GM23338 (cell line): ENCODE results near the gene MSGN1. TPM values are rescaled to one million over a fixed set of nuclear protein-coding genes. Genes with fewer than 3 reads are reported as not detected.

Source experiments
- ATAC-seq: fragments of 200-7000 bp; cut with Tn5 transposase; 3 replicates; pipeline ENCODE4 v1.9.1; 2020
- DNase-seq: peaks from one replicate; pipeline ENCODE4 v3.0.0-alpha.2; 2015; ENCODE audit warnings: low spot score
- H2AFZ ChIP-seq: fragments of 200-600 bp; sonication (generic); 2 replicates; pipeline ENCODE4 v1.8.0; 2016; ENCODE audit warnings: antibody characterized with exemption, mild to moderate bottlenecking, moderate library complexity
- H3F3A ChIP-seq: fragments of 200-600 bp; sonication (generic); replicated peaks from 2 replicates; pipeline ENCODE4 v1.8.0; 2017; ENCODE audit warnings: antibody characterized with exemption, mixed run types, low read depth
- H3K27ac ChIP-seq: fragments of 200-600 bp; sonication (generic); 2 replicates; pipeline ENCODE4 v1.6.1; 2016; ENCODE audit warnings: low read depth
- H3K27me3 ChIP-seq: fragments of 200-600 bp; sonication (generic); 2 replicates; pipeline ENCODE4 v1.8.0; 2016; ENCODE audit warnings: mild to moderate bottlenecking, mixed run types, moderate library complexity; ENCODE audit not compliant: insufficient read depth
- H3K36me3 ChIP-seq: fragments of 200-600 bp; sonication (generic); 2 replicates; pipeline ENCODE4 v1.8.0; 2016; ENCODE audit warnings: mild to moderate bottlenecking; ENCODE audit not compliant: insufficient read depth
- H3K4me1 ChIP-seq: fragments of 200-600 bp; sonication (generic); 2 replicates; pipeline ENCODE4 v1.8.0; 2016; ENCODE audit warnings: mild to moderate bottlenecking, moderate library complexity; ENCODE audit not compliant: insufficient read depth
- H3K4me2 ChIP-seq: fragments of 200-600 bp; sonication (generic); 2 replicates; pipeline ENCODE4 v1.7.1; 2017; ENCODE audit warnings: mixed run types
- H3K4me3 ChIP-seq: fragments of 200-600 bp; sonication (generic); 2 replicates; pipeline ENCODE4 v1.6.1; 2016; ENCODE audit warnings: mixed run types
- H3K79me2 ChIP-seq: fragments of 200-600 bp; sonication (generic); replicated peaks from 2 replicates; pipeline ENCODE4 v1.8.0; 2017; ENCODE audit warnings: mild to moderate bottlenecking; ENCODE audit not compliant: insufficient read depth
- H3K9me2 ChIP-seq: fragments of 200-600 bp; sonication (generic); 2 replicates; pipeline ENCODE4 v1.8.0; 2017; ENCODE audit not compliant: insufficient read depth
- H4K20me1 ChIP-seq: fragments of 200-600 bp; sonication (generic); replicated peaks from 2 replicates; pipeline ENCODE4 v1.8.0; 2017; ENCODE audit warnings: mild to moderate bottlenecking; ENCODE audit not compliant: insufficient read depth
- H3K27ac Mint-ChIP-seq: 2 replicates; pipeline ENCODE4 v1.8.0; 2020; ENCODE audit warnings: inconsistent platforms, mild to moderate bottlenecking, moderate library complexity, mixed read lengths
- H3K27me3 Mint-ChIP-seq: 3 replicates; pipeline ENCODE4 v1.8.0; 2022; ENCODE audit warnings: low read depth, mild to moderate bottlenecking, moderate library complexity, mixed read lengths, inconsistent platforms; ENCODE audit not compliant: insufficient read depth, poor library complexity
- H3K36me3 Mint-ChIP-seq: 3 replicates; pipeline ENCODE4 v1.8.0; 2021; ENCODE audit warnings: low read depth, mild to moderate bottlenecking, inconsistent platforms, moderate library complexity, mixed read lengths
- H3K4me1 Mint-ChIP-seq: 3 replicates; pipeline ENCODE4 v1.8.0; 2020; ENCODE audit warnings: mild to moderate bottlenecking, inconsistent platforms, mixed read lengths
- H3K4me3 Mint-ChIP-seq: 3 replicates; pipeline ENCODE4 v1.8.0; 2021; ENCODE audit warnings: moderate library complexity, mild to moderate bottlenecking, inconsistent platforms, mixed read lengths
- H3K9me3 Mint-ChIP-seq: 3 replicates; pipeline ENCODE4 v1.8.0; 2020; ENCODE audit warnings: moderate library complexity, mild to moderate bottlenecking, inconsistent platforms, mixed read lengths
- ETS1 ChIP-seq: IDR thresholded peaks from 2 replicates; pipeline ENCODE4 v1.6.1; 2016; ENCODE audit warnings: antibody characterized with exemption
- EZH2 ChIP-seq: fragments of 200-600 bp; sonication (generic); IDR thresholded peaks from one replicate; pipeline ENCODE4 v1.8.0; 2017; ENCODE audit warnings: antibody characterized with exemption, mild to moderate bottlenecking, low read depth; ENCODE audit not compliant: unreplicated experiment
- EZH2phosphoT487 ChIP-seq: fragments of 200-600 bp; sonication (generic); IDR thresholded peaks from one replicate; pipeline ENCODE4 v1.8.1; 2018; ENCODE audit warnings: antibody characterized with exemption; ENCODE audit not compliant: unreplicated experiment
- JUNB ChIP-seq: IDR thresholded peaks from one replicate; pipeline ENCODE4 v1.6.1; 2016; ENCODE audit warnings: antibody characterized with exemption; ENCODE audit not compliant: unreplicated experiment
- NANOG ChIP-seq: IDR thresholded peaks from 2 replicates; pipeline ENCODE4 v1.6.1; 2016; ENCODE audit warnings: antibody characterized with exemption, borderline replicate concordance
- STAT1 ChIP-seq: IDR thresholded peaks from one replicate; pipeline ENCODE4 v1.6.1; 2016; ENCODE audit warnings: antibody characterized with exemption; ENCODE audit not compliant: unreplicated experiment
- ZNF462 ChIP-seq: fragments of 250-450 bp; sonication (Bioruptor Pico); IDR thresholded peaks from 2 replicates; pipeline ENCODE4 v1.5.0; 2020; ENCODE audit warnings: mild to moderate bottlenecking, moderate library complexity
- polyA plus RNA-seq: library from polyadenylated mRNA; unstranded; fragments of >200 nt; fragmentation: Nextera tagmentation; extraction: Ambion mirVana; gene quantifications from 2 replicates; pipeline ENCODE4 v1.2.1, GENCODE V29; 2016
- total RNA-seq: library from RNA; depleted of rRNA; stranded (reverse); fragments of >200 nt; shearing (Covaris generic); gene quantifications from 2 replicates; pipeline ENCODE4 v1.2.3, GENCODE V29; 2014

The MSGN1 gene
- total and polyA plus RNA-seq, 2 experiments from 2014 or later: not detected

GRCh38 chr2:17791817-17792130, 24.5 kb upstream of the MSGN1 start (continued):
- TF ChIP-seq ETS1: no peak
- TF ChIP-seq NANOG: no peak
- TF ChIP-seq ZNF462 (CRISPR knock-in tag): no peak
- TF ChIP-seq STAT1: no peak

GRCh38 chr2:17792515-17792914, 23.7 kb upstream of the MSGN1 start:
- Histone ChIP-seq H3F3A (no peaks in the 10 kb centered on the region), H3K36me3 (no peaks in the 10 kb centered on the region), H3K4me2 (no peak overlapping the region), H3K4me3 (no peak overlapping the region), H3K27me3 (no peaks in the 10 kb centered on the region), H3K79me2 (no peaks in the 10 kb centered on the region), H3K4me1 (no peaks in the 10 kb centered on the region), H2AFZ (no peak overlapping the region), H3K9me2 (no peaks in the 10 kb centered on the region), H4K20me1 (no peaks in the 10 kb centered on the region), H3K27ac (no peak overlapping the region)
- no peak for DNase-seq
- Mint-ChIP-seq H3K27ac (no peak overlapping the region), H3K9me3 (no peaks in the 10 kb centered on the region), H3K4me1 (no peaks in the 10 kb centered on the region; the same call in 2 of the 3 replicates), H3K36me3 (no peaks in the 10 kb centered on the region), H3K27me3 (peaks cover 2% of the 10 kb centered on the region), H3K4me3 (no peak overlapping the region)
- no peak for ATAC-seq
- TF ChIP-seq JUNB (no peak), ZNF462 (CRISPR knock-in tag) (no peak), EZH2phosphoT487 (no peak), EZH2 (no peak), ETS1 (no peak), NANOG (no peak)
